ENCODE measurements around the gene SSPN.

The SSPN gene

GRCh38 chr12:26239122-26239851 is 43.9 kb downstream of the SSPN start:
- DNase-seq (ENCODE audit: low read depth): peak; percentile 99
- H3K4me3 ChIP-seq (ENCODE audit: low read length): no peak overlapping the region
- TF ChIP-seq, protein P1, sequence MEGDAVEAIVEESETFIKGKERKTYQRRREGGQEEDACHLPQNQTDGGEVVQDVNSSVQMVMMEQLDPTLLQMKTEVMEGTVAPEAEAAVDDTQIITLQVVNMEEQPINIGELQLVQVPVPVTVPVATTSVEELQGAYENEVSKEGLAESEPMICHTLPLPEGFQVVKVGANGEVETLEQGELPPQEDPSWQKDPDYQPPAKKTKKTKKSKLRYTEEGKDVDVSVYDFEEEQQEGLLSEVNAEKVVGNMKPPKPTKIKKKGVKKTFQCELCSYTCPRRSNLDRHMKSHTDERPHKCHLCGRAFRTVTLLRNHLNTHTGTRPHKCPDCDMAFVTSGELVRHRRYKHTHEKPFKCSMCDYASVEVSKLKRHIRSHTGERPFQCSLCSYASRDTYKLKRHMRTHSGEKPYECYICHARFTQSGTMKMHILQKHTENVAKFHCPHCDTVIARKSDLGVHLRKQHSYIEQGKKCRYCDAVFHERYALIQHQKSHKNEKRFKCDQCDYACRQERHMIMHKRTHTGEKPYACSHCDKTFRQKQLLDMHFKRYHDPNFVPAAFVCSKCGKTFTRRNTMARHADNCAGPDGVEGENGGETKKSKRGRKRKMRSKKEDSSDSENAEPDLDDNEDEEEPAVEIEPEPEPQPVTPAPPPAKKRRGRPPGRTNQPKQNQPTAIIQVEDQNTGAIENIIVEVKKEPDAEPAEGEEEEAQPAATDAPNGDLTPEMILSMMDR (conservative IDR thresholded peaks at IDR 0.05; ENCODE audit: low read length): no peak

GRCh38 chr12:26239852-26240815 is 44.8 kb downstream of the SSPN start:
- no peak overlapping the region for H3K4me3 ChIP-seq (ENCODE audit: low read length)
- TF ChIP-seq, protein P1 (conservative IDR thresholded peaks at IDR 0.05; ENCODE audit: low read length): no peak
- DNase-seq (ENCODE audit: low read depth): no peak

GRCh38 chr12:26241080-26241479 is 45.7 kb downstream of the SSPN start:
- H3K4me3 ChIP-seq (ENCODE audit: low read length): no peak overlapping the region
- TF ChIP-seq, protein P1 (conservative IDR thresholded peaks at IDR 0.05; ENCODE audit: low read length): no peak

GRCh38 chr12:26242683-26243082 is 47.3 kb downstream of the SSPN start:
- no peak overlapping the region for H3K4me3 ChIP-seq (ENCODE audit: low read length)
- TF ChIP-seq, protein P1 (conservative IDR thresholded peaks at IDR 0.05; ENCODE audit: low read length): no peak
- no peak for DNase-seq (ENCODE audit: low read depth)

More at GRCh38 chr12:26241080-26241479, 45.7 kb downstream of the SSPN start:
- no peak for DNase-seq (ENCODE audit: low read depth)

GRCh38 chr12:26244503-26244902 is 49.1 kb downstream of the SSPN start:
- no peak overlapping the region for H3K4me3 ChIP-seq (ENCODE audit: low read length)
- no peak for DNase-seq (ENCODE audit: low read depth)
- TF ChIP-seq, protein P1 (conservative IDR thresholded peaks at IDR 0.05; ENCODE audit: low read length): no peak

GRCh38 chr12:26245175-26245942 is 50.0 kb downstream of the SSPN start:
- H3K4me3 ChIP-seq (ENCODE audit: low read length): no peak overlapping the region
- TF ChIP-seq, protein P1 (conservative IDR thresholded peaks at IDR 0.05; ENCODE audit: low read length): no peak
- DNase-seq (ENCODE audit: low read depth): no peak
